ENCODE measurements around the gene ZNF506. TPM values are rescaled to one million over a fixed set of nuclear protein-coding genes. Genes with fewer than 3 reads are reported as not detected.
"Not testable (repeated sequence)": the region's sequence is repeated elsewhere in the genome, so short reads cannot be mapped to it uniquely, and the experiment has no call there.

The ZNF506 gene
- total RNA-seq, 2 experiments from 2014 or later = 22.4 to 25.1 TPM

- peaks cover 62% of the 10 kb centered on the region for H3K36me3 Mint-ChIP-seq (ENCODE audit: low read depth)
- ChIA-PET POLR2A (no interaction called here), CTCF (interaction anchor here (1.0 kb wide), 1 partner anchor 42 kb away, joined by 3 read pairs; no protein-coding TSS in a partner anchor)
- ATAC-seq = no peak
- peak overlapping the region; percentile 39 for H3K4me3 Mint-ChIP-seq
- peaks cover 48% of the 10 kb centered on the region for H3K4me1 Mint-ChIP-seq (ENCODE audit: low read depth)
- H3K27me3 Mint-ChIP-seq (ENCODE audit: low read depth) = no peaks in the 10 kb centered on the region
- H3K9me3 Mint-ChIP-seq (ENCODE audit: insufficient read depth) = peaks cover 43% of the 10 kb centered on the region
- no peak overlapping the region for H3K27ac Mint-ChIP-seq
- DNase-seq = no peak
Observed at GRCh38 chr19:19778666-19779065, 42.9 kb downstream of the ZNF506 start.

- Mint-ChIP-seq H3K9me3 (ENCODE audit: insufficient read depth) (peaks cover 38% of the 10 kb centered on the region), H3K36me3 (ENCODE audit: low read depth) (peaks cover 57% of the 10 kb centered on the region), H3K4me1 (ENCODE audit: low read depth) (peaks cover 48% of the 10 kb centered on the region), H3K27me3 (ENCODE audit: low read depth) (no peaks in the 10 kb centered on the region), H3K27ac (peak overlapping the region; percentile 94), H3K4me3 (peak overlapping the region; percentile 93)
- no peak for ATAC-seq
- ChIA-PET POLR2A (interaction anchor here (3.3 kb wide), 1 partner anchor 44 kb away, joined by 29 read pairs; the partner anchor contains the start of gene ZNF506), CTCF (interaction anchor here (1.0 kb wide), 1 partner anchor 43 kb away, joined by 3 read pairs; no protein-coding TSS in a partner anchor)
- no peak for DNase-seq
Observed at GRCh38 chr19:19777692-19778091, 43.9 kb downstream of the ZNF506 start.

- Mint-ChIP-seq H3K9me3 (ENCODE audit: insufficient read depth) (peaks cover 28% of the 10 kb centered on the region), H3K27me3 (ENCODE audit: low read depth) (no peaks in the 10 kb centered on the region), H3K36me3 (ENCODE audit: low read depth) (peaks cover 47% of the 10 kb centered on the region), H3K4me1 (ENCODE audit: low read depth) (peaks cover 48% of the 10 kb centered on the region), H3K27ac (peak overlapping the region; percentile 94), H3K4me3 (peak overlapping the region; percentile 93)
- ATAC-seq = peak; percentile 99
- ChIA-PET CTCF (interaction anchor here (0.6 to 1.5 kb wide), 7 partner anchors 12 to 112 kb away, joined by 3 to 4 read pairs (median 3); partner anchors contain the start of genes ZNF14 and ZNF506), POLR2A (interaction anchor here (0.6 to 3.3 kb wide), 15 partner anchors 10 to 1000 kb away, joined by 3 to 29 read pairs (median 5); partner anchors contain the start of genes ZNF101, ZNF14, ZNF253 and ZNF506)
- peak; percentile 96 for DNase-seq
Observed at GRCh38 chr19:19776206-19777008, 45.1 kb downstream of the ZNF506 start.

GRCh38 chr19:19775891-19776205, 45.7 kb downstream of the ZNF506 start:
- no peak for ATAC-seq

GRCh38 chr19:19774354-19775033, 47.1 kb downstream of the ZNF506 start:
- CTCF ChIA-PET = no interaction called here
- peaks cover 36% of the 10 kb centered on the region for H3K36me3 Mint-ChIP-seq (ENCODE audit: low read depth)

More at GRCh38 chr19:19775891-19776205, 45.7 kb downstream of the ZNF506 start:
- Mint-ChIP-seq H3K4me1 (ENCODE audit: low read depth) (peaks cover 48% of the 10 kb centered on the region), H3K27me3 (ENCODE audit: low read depth) (no peaks in the 10 kb centered on the region), H3K36me3 (ENCODE audit: low read depth) (peaks cover 45% of the 10 kb centered on the region), H3K27ac (peak overlapping the region; percentile 94), H3K4me3 (peak overlapping the region; percentile 93), H3K9me3 (ENCODE audit: insufficient read depth) (peaks cover 25% of the 10 kb centered on the region)
- POLR2A ChIA-PET = interaction anchor here (0.8 to 3.3 kb wide), 13 partner anchors 11 to 1000 kb away, joined by 3 to 29 read pairs (median 5); partner anchors contain the start of genes ZNF101, ZNF14, ZNF253 and ZNF506
- no peak for DNase-seq
- CTCF ChIA-PET = interaction anchor here (0.6 to 1.5 kb wide), 6 partner anchors 12 to 244 kb away, joined by 3 to 4 read pairs (median 3); partner anchors contain the start of genes ZNF14 and ZNF506

GRCh38 chr19:19771963-19772362, 49.6 kb downstream of the ZNF506 start:
- Mint-ChIP-seq H3K36me3 (ENCODE audit: low read depth) (peaks cover 12% of the 10 kb centered on the region), H3K4me1 (ENCODE audit: low read depth) (peaks cover 26% of the 10 kb centered on the region)
- H3K27ac Mint-ChIP-seq; POLR2A ChIA-PET; CTCF ChIA-PET; H3K27me3 Mint-ChIP-seq (ENCODE audit: low read depth); H3K4me3 Mint-ChIP-seq; ATAC-seq; H3K9me3 Mint-ChIP-seq (ENCODE audit: insufficient read depth); DNase-seq: not testable (repeated sequence)

More at GRCh38 chr19:19774354-19775033, 47.1 kb downstream of the ZNF506 start:
- Mint-ChIP-seq H3K9me3 (ENCODE audit: insufficient read depth) (peaks cover 17% of the 10 kb centered on the region), H3K4me1 (ENCODE audit: low read depth) (peaks cover 45% of the 10 kb centered on the region), H3K4me3 (no peak overlapping the region), H3K27me3 (ENCODE audit: low read depth) (no peaks in the 10 kb centered on the region), H3K27ac (no peak overlapping the region)
- DNase-seq (no peak), ATAC-seq (no peak)
- POLR2A ChIA-PET = interaction anchor here (1.0 kb wide), 1 partner anchor 47 kb away, joined by 3 read pairs; the partner anchor contains the start of gene ZNF506

- CTCF ChIA-PET; H3K4me3 Mint-ChIP-seq; POLR2A ChIA-PET; H3K27ac Mint-ChIP-seq; ATAC-seq; H3K27me3 Mint-ChIP-seq (ENCODE audit: low read depth); DNase-seq; H3K36me3 Mint-ChIP-seq (ENCODE audit: low read depth): not testable (repeated sequence)
- H3K9me3 Mint-ChIP-seq (ENCODE audit: insufficient read depth) = peaks cover 15% of the 10 kb centered on the region
- peaks cover 11% of the 10 kb centered on the region for H3K4me1 Mint-ChIP-seq (ENCODE audit: low read depth)
Observed at GRCh38 chr19:19769971-19770370, 51.6 kb downstream of the ZNF506 start.

GRCh38 chr19:19758164-19758563, 63.4 kb downstream of the ZNF506 start:
- H3K4me3 Mint-ChIP-seq = no peak overlapping the region
- ChIA-PET CTCF (no interaction called here), POLR2A (no interaction called here)
- no peaks in the 10 kb centered on the region for H3K4me1 Mint-ChIP-seq (ENCODE audit: low read depth)
- no peak for DNase-seq
- H3K27me3 Mint-ChIP-seq (ENCODE audit: low read depth) = no peaks in the 10 kb centered on the region
- no peak overlapping the region for H3K27ac Mint-ChIP-seq
- ATAC-seq = no peak
- H3K9me3 Mint-ChIP-seq (ENCODE audit: insufficient read depth) = peaks cover 7% of the 10 kb centered on the region
- peaks cover 4% of the 10 kb centered on the region for H3K36me3 Mint-ChIP-seq (ENCODE audit: low read depth)

- H3K4me1 Mint-ChIP-seq (ENCODE audit: low read depth) = no peaks in the 10 kb centered on the region
- no peaks in the 10 kb centered on the region for H3K27me3 Mint-ChIP-seq (ENCODE audit: low read depth)
- H3K36me3 Mint-ChIP-seq (ENCODE audit: low read depth) = no peaks in the 10 kb centered on the region
- ChIA-PET POLR2A (no interaction called here), CTCF (no interaction called here)
- DNase-seq (no peak), ATAC-seq (no peak)
- H3K4me3 Mint-ChIP-seq = no peak overlapping the region
- H3K9me3 Mint-ChIP-seq (ENCODE audit: insufficient read depth) = peaks cover 4% of the 10 kb centered on the region
- no peak overlapping the region for H3K27ac Mint-ChIP-seq
Observed at GRCh38 chr19:19752760-19753403, 68.7 kb downstream of the ZNF506 start.

- Mint-ChIP-seq H3K27me3 (ENCODE audit: low read depth) (no peaks in the 10 kb centered on the region), H3K36me3 (ENCODE audit: low read depth) (no peaks in the 10 kb centered on the region), H3K4me3 (no peak overlapping the region), H3K4me1 (ENCODE audit: low read depth) (no peaks in the 10 kb centered on the region), H3K9me3 (ENCODE audit: insufficient read depth) (peaks cover 3% of the 10 kb centered on the region), H3K27ac (no peak overlapping the region)
- ChIA-PET CTCF (no interaction called here), POLR2A (interaction anchor here (0.6 kb wide), 1 partner anchor 13 kb away, joined by 3 read pairs; no protein-coding TSS in a partner anchor)
- DNase-seq = no peak
- ATAC-seq = no peak
Observed at GRCh38 chr19:19751846-19752245, 69.7 kb downstream of the ZNF506 start.

GRCh38 chr19:19750842-19751790, 70.4 kb downstream of the ZNF506 start:
- POLR2A ChIA-PET = no interaction called here
- no peak for ATAC-seq
- H3K36me3 Mint-ChIP-seq (ENCODE audit: low read depth) = no peaks in the 10 kb centered on the region
- H3K9me3 Mint-ChIP-seq (ENCODE audit: insufficient read depth) = no peaks in the 10 kb centered on the region
- no peak for DNase-seq
- CTCF ChIA-PET = no interaction called here
- no peak overlapping the region for H3K27ac Mint-ChIP-seq
- H3K27me3 Mint-ChIP-seq (ENCODE audit: low read depth) = no peaks in the 10 kb centered on the region
- no peaks in the 10 kb centered on the region for H3K4me1 Mint-ChIP-seq (ENCODE audit: low read depth)
- no peak overlapping the region for H3K4me3 Mint-ChIP-seq

All from activated CD8-positive, alpha-beta T cell treated with anti-CD3 and anti-CD28 coated beads, Interleukin-2, amount 10 ng/mL, durations not matched to agents 7 days and 5 days (primary cell).